GM12878 (cell line): ENCODE results near the gene MLN. TPM values are rescaled to one million over a fixed set of nuclear protein-coding genes. Genes with fewer than 3 reads are reported as not detected.

Experiments used
- ATAC-seq: fragments of 200-7000 bp; cut with Tn5 transposase; 3 replicates; pipeline ENCODE4 v1.9.1; 2020; ENCODE audit warnings: mild to moderate bottlenecking, moderate library complexity
- BruUV-seq: library from RNA; stranded (reverse); fragments of 400-500 nt; replicated peaks from 2 replicates; lab custom pipeline; 2021; lab: Mats Ljungman, UMichigan
- CTCF ChIA-PET: fragments of 300-600 bp; sonication (Branson Sonifier 250); formaldehyde crosslinking; extraction: SDS; loops from one replicate; lab custom pipeline; 2021; ENCODE audit warnings: inconsistent platforms; lab: Yijun Ruan, JAX
- POLR2A ChIA-PET: fragments of 350-600 bp; formaldehyde crosslinking; extraction: SDS; loops from one replicate; lab custom pipeline; 2021; ENCODE audit warnings: inconsistent platforms; lab: Charles Lee
- RAD21 ChIA-PET: fragments of 300-600 bp; sonication (Branson Sonifier 250); formaldehyde crosslinking; loops from one replicate; lab custom pipeline; 2023; ENCODE audit warnings: antibody characterized with exemption; ENCODE audit not compliant: unreplicated experiment; lab: Charles Lee
- SMC1A ChIA-PET: fragments of 300-600 bp; sonication (Branson Sonifier 250); formaldehyde crosslinking; loops from one replicate; lab custom pipeline; 2023; ENCODE audit not compliant: unreplicated experiment, uncharacterized antibody; lab: Charles Lee
- DNase-seq: peaks from one replicate; pipeline ENCODE4 v3.0.0-alpha.2; 2011; ENCODE audit warnings: low read depth, low spot score
- FAIRE-seq: peaks from 3 replicates; lab custom pipeline; 2011; peaks lifted over from hg19 to GRCh38; lab: Jason Lieb, UNC
- H2AFZ ChIP-seq: 2 replicates; pipeline ENCODE4 v1.6.0; 2011; ENCODE audit warnings: low read depth, low read length, control low read depth; ENCODE audit not compliant: control insufficient read depth
- H3K27ac ChIP-seq: 2 replicates; pipeline ENCODE4 v1.5.1; 2011; ENCODE audit warnings: control low read depth; ENCODE audit not compliant: control insufficient read depth, insufficient read depth
- H3K27me3 ChIP-seq, 2 experiments: replicated peaks in 1 of 2; 2 replicates each; pipeline versions ENCODE4 v1.6.0 to v1.6.1; 2011; ENCODE audit warnings: low read length in 1 of 2; ENCODE audit not compliant: control insufficient read depth in 2 of 2, insufficient read depth in 2 of 2
- H3K36me3 ChIP-seq, 2 experiments: 2 replicates each; pipeline ENCODE4 v1.5.1; 2011; ENCODE audit warnings: low read length in 1 of 2; ENCODE audit not compliant: control insufficient read depth in 2 of 2, insufficient read depth in 2 of 2
- H3K4me1 ChIP-seq: 2 replicates; pipeline ENCODE4 v1.6.1; 2011; ENCODE audit warnings: mild to moderate bottlenecking, low read length, moderate library complexity, mixed read lengths; ENCODE audit not compliant: control insufficient read depth, insufficient read depth
- H3K4me2 ChIP-seq: 2 replicates; pipeline ENCODE4 v1.6.0; 2011; ENCODE audit warnings: control low read depth; ENCODE audit not compliant: control insufficient read depth, insufficient read depth
- H3K4me3 ChIP-seq: fragments of 200-600 bp; sonication (generic); 2 replicates; pipeline ENCODE4 v1.5.1; 2016
- H3K79me2 ChIP-seq: 2 replicates; pipeline ENCODE4 v1.6.0; 2011; ENCODE audit warnings: low read length; ENCODE audit not compliant: control insufficient read depth, insufficient read depth
- H3K9ac ChIP-seq: 2 replicates; pipeline ENCODE4 v1.8.0; 2011; ENCODE audit warnings: low read length, control low read depth, mixed read lengths; ENCODE audit not compliant: control insufficient read depth, insufficient read depth
- H3K9me3 ChIP-seq: replicated peaks from 3 replicates; pipeline ENCODE4 v1.5.1; 2011; ENCODE audit warnings: mild to moderate bottlenecking, low read length; ENCODE audit not compliant: control insufficient read depth, insufficient read depth
- H4K20me1 ChIP-seq: 2 replicates; pipeline ENCODE4 v1.6.0; 2011; ENCODE audit not compliant: control insufficient read depth, insufficient read depth
- BCL3 ChIP-seq: IDR thresholded peaks from 2 replicates; pipeline ENCODE4 v1.6.1; 2011; ENCODE audit warnings: borderline replicate concordance, low read depth, mild to moderate bottlenecking, moderate library complexity, low read length; ENCODE audit not compliant: insufficient read depth, poor library complexity, severe bottlenecking
- CBX5 ChIP-seq: sonication (generic); IDR thresholded peaks from 2 replicates; pipeline ENCODE4 v1.6.1; 2016; ENCODE audit warnings: low read depth, moderate library complexity, mild to moderate bottlenecking, inconsistent platforms
- CHD2 ChIP-seq: IDR thresholded peaks from 2 replicates; pipeline ENCODE4 v1.6.1; 2011; ENCODE audit warnings: low read depth, low read length, improper control_type of control experiment, borderline replicate concordance
- EED ChIP-seq: sonication (generic); IDR thresholded peaks from 2 replicates; pipeline ENCODE4 v1.6.1; 2016; ENCODE audit warnings: antibody characterized with exemption, low read depth
- EZH2 ChIP-seq: IDR thresholded peaks from 2 replicates; pipeline ENCODE4 v1.6.1; 2012; ENCODE audit warnings: low read depth, mild to moderate bottlenecking, control low read depth, inconsistent platforms, low read length, borderline replicate concordance; ENCODE audit not compliant: control insufficient read depth
- IKZF2 ChIP-seq, 2 experiments: fragments of 450-650 bp; IDR thresholded peaks; 2 replicates each; pipeline ENCODE4 v1.6.1; 2017; ENCODE audit warnings: mild to moderate bottlenecking in 2 of 2, moderate library complexity in 2 of 2
- KDM1A ChIP-seq: fragments of 200-600 bp; sonication (generic); IDR thresholded peaks from 2 replicates; pipeline ENCODE4 v1.6.1; 2016; ENCODE audit warnings: borderline replicate concordance
- MEF2B ChIP-seq: fragments of 450-650 bp; IDR thresholded peaks from 2 replicates; pipeline ENCODE4 v1.6.1; 2018; ENCODE audit warnings: mild to moderate bottlenecking, moderate library complexity; ENCODE audit not compliant: partially characterized antibody, poor library complexity, severe bottlenecking
- PML ChIP-seq: IDR thresholded peaks from 2 replicates; pipeline ENCODE4 v1.6.1; 2012; ENCODE audit warnings: low read length, inconsistent platforms
- POLR2AphosphoS2 ChIP-seq: IDR thresholded peaks from 2 replicates; pipeline ENCODE4 v1.6.1; 2011; ENCODE audit warnings: low read depth, mild to moderate bottlenecking, low read length, improper control_type of control experiment, moderate library complexity
- POLR2AphosphoS5 ChIP-seq: IDR thresholded peaks from 2 replicates; pipeline ENCODE4 v1.6.1; 2011; ENCODE audit warnings: mild to moderate bottlenecking, low read length, inconsistent platforms
- POU2F2 ChIP-seq: IDR thresholded peaks from 3 replicates; pipeline ENCODE4 v1.6.1; 2011; ENCODE audit warnings: low read depth, mild to moderate bottlenecking, low read length, borderline replicate concordance
- RCOR1 ChIP-seq: conservative IDR thresholded peaks from 2 replicates; pipeline ENCODE4 v1.6.1; 2012; ENCODE audit warnings: low read depth, low read length, improper control_type of control experiment
- TAF1 ChIP-seq: IDR thresholded peaks from 2 replicates; pipeline ENCODE4 v1.6.1; 2011; ENCODE audit warnings: mild to moderate bottlenecking, low read depth, low read length, borderline replicate concordance
- TARDBP ChIP-seq: IDR thresholded peaks from 2 replicates; pipeline ENCODE4 v1.6.1; 2016; ENCODE audit warnings: borderline replicate concordance
- ZNF24 ChIP-seq: fragments of 450-650 bp; IDR thresholded peaks from 2 replicates; pipeline ENCODE4 v1.6.1; 2017; ENCODE audit warnings: antibody characterized with exemption, mild to moderate bottlenecking
- WGBS: methylation state at CpG from one replicate; pipeline ENCODE4 v1.1.6; 2016; ENCODE audit warnings: low lambda C conversion rate; ENCODE audit not compliant: insufficient replicate concordance, insufficient coverage; ENCODE audit errors: missing lambda C conversion rate; 5-methylcytosine and 5-hydroxymethylcytosine counted together
- in situ Hi-C: fragments of 300-500 bp; cut with MboI; formaldehyde crosslinking; loops from 9 replicates; pipeline ENCODE4 v1.14.3; 2018; ENCODE audit warnings: mixed read lengths
- intact Hi-C: fragments of 100-400 bp; cut with micrococcal nuclease; formaldehyde crosslinking; loops from one replicate; pipeline ENCODE4 v1.14.2; 2022; ENCODE audit not compliant: unreplicated experiment
- polyA plus RNA-seq, 11 experiments: library from polyadenylated mRNA; depleted of rRNA in 4 of 11; unstranded in 6 of 11; stranded (reverse) in 5 of 11; fragments of >200 nt; fragmentation: Nextera tagmentation in 4 of 11; fragmentation: Illumina TruSeq in 1 of 11; extraction: Ambion mirVana in 4 of 11; extraction: Trizol in 1 of 11; gene quantifications; 1 replicate in 1 of 11; 2 replicates in 10 of 11; pipeline versions ENCODE4 v1.2.1 to v1.2.3, GENCODE V29; 2011 to 2016; ENCODE audit warnings: inconsistent platforms in 2 of 11, missing spikeins in 2 of 11, low read depth in 1 of 11
- total RNA-seq, 4 experiments: library from RNA; depleted of rRNA in 3 of 4; stranded (reverse); fragments of >200 nt in 3 of 4; fragmentation: Illumina TruSeq in 1 of 4; extraction: Trizol in 1 of 4; gene quantifications; 2 replicates each; pipeline versions ENCODE4 v1.2.1 to v1.2.3, GENCODE V29; 2013 to 2021

MLN gene
- total and polyA plus RNA-seq, 10 of the 15 experiments (the other 5 are each of a cell fraction or from before 2014, with no cell fraction given): not detected

GRCh38 chr6:33779290-33779689 lies 24.5 kb downstream of the MLN start:
- Histone ChIP-seq H3K9ac (no peak overlapping the region), H3K9me3 (no peaks in the 10 kb centered on the region), H4K20me1 (no peaks in the 10 kb centered on the region), H3K36me3 (peaks cover 15 to 45% of the 10 kb centered on the region in 2 experiments), H3K27ac (no peak overlapping the region), H3K79me2 (no peaks in the 10 kb centered on the region), H2AFZ (no peak overlapping the region), H3K4me2 (no peak overlapping the region), H3K27me3 (no peaks in the 10 kb centered on the region), H3K4me1 (no peaks in the 10 kb centered on the region), H3K4me3 (no peak overlapping the region)
- DNase-seq: no peak
- ATAC-seq: no peak
- intact Hi-C loops (no loop called here), in situ Hi-C loops (no loop called here)
- ChIA-PET SMC1A (no interaction called here), POLR2A (interaction anchor here (0.5 kb wide), 1 partner anchor 1053 kb away, joined by 3 read pairs; no protein-coding TSS in a partner anchor), RAD21 (no interaction called here), CTCF (interaction anchor here (1.2 to 4.9 kb wide), 3 partner anchors 10 to 68 kb away, joined by 4 to 33 read pairs (median 4); partner anchors contain the start of gene UQCC2)
- 80% methylated on average over 7 of the region's 7 CpGs for WGBS
- no TSS peak for BruUV-seq
- FAIRE-seq: no peak
- TF ChIP-seq EED: no peak
- no peak for TF ChIP-seq RCOR1
- TF ChIP-seq PML: no peak
- TF ChIP-seq MEF2B: no peak
- no peak for TF ChIP-seq ZNF24
- TF ChIP-seq KDM1A: no peak
- TF ChIP-seq POLR2AphosphoS2: no peak
- no peak for TF ChIP-seq CBX5
- no peak for TF ChIP-seq POLR2AphosphoS5
- TF ChIP-seq TAF1: no peak
- no peak for TF ChIP-seq BCL3
- TF ChIP-seq POU2F2: no peak
- no peak for TF ChIP-seq CHD2
- no peak for TF ChIP-seq EZH2
- TF ChIP-seq IKZF2 (IDR thresholded peaks at IDR 0.05): no peak
- TF ChIP-seq TARDBP: no peak
